Ovary (tissue), 9 donors: ENCODE results near the gene SOCS2. TPM values are rescaled to one million over a fixed set of nuclear protein-coding genes. Genes with fewer than 3 reads are reported as not detected.

Source experiments
- DNase-seq, 5 donors: peaks; one replicate each; pipeline ENCODE4 v3.0.0-alpha.2; 2019 to 2020
- H3K27ac ChIP-seq, 2 donors: fragments of 200-600 bp; one replicate each; pipeline versions ENCODE4 v1.5.1 to v1.8.0; 2019 to 2022
- H3K27me3 ChIP-seq: fragments of 200-600 bp; one replicate; pipeline ENCODE4 v1.8.0; 2022
- H3K36me3 ChIP-seq: fragments of 200-600 bp; sonication (generic); one replicate; pipeline ENCODE4 v1.5.1; 2019
- H3K4me1 ChIP-seq: one replicate; pipeline ENCODE4 v1.8.1; 2013; ENCODE audit warnings: mild to moderate bottlenecking, moderate library complexity; ENCODE audit not compliant: insufficient read depth
- H3K4me3 ChIP-seq: fragments of 200-600 bp; sonication (generic); one replicate; pipeline ENCODE4 v1.5.1; 2017
- H3K9me3 ChIP-seq, 2 donors: fragments of 200-600 bp in 1 of 2; sonication (generic) in 1 of 2; one replicate each; pipeline versions ENCODE4 v1.5.1 to v1.8.1; 2013 to 2019; ENCODE audit warnings: mild to moderate bottlenecking in 1 of 2, moderate library complexity in 1 of 2
- EP300 ChIP-seq: sonication (generic); formaldehyde crosslinking; IDR thresholded peaks from one replicate; pipeline ENCODE4 v1.6.1; 2017; ENCODE audit warnings: antibody characterized with exemption
- POLR2A ChIP-seq: fragments of 450-650 bp; IDR thresholded peaks from one replicate; pipeline ENCODE4 v1.6.1; 2017; ENCODE audit warnings: antibody characterized with exemption, mild to moderate bottlenecking, moderate library complexity
- WGBS, 3 donors: extraction: QIAGEN DNeasy Blood & Tissue Kit in 1 of 3; methylation state at CpG; one replicate each; pipeline versions ENCODE4 v1.1.5 to v1.1.7; 2013 to 2017; 5-methylcytosine and 5-hydroxymethylcytosine counted together
- intact Hi-C, 4 donors: fragments of 100-400 bp; cut with DNase I; formaldehyde crosslinking; loops; one replicate each; pipeline versions ENCODE4 v1.11.0 to v1.15.1; 2022 to 2023
- polyA plus RNA-seq, 2 donors: library from polyadenylated mRNA; stranded (reverse); fragments of 200-250 nt in 1 of 2; fragments of 350-450 nt in 1 of 2; fragmentation: Illumina TruSeq in 1 of 2; extraction: RNeasy Lipid Tissue Mini Kit (QIAGEN cat#74804) in 1 of 2; gene quantifications; one replicate each; pipeline ENCODE4 v1.2.3, GENCODE V29; 2013 to 2014
- total RNA-seq, 7 donors: library from RNA; depleted of rRNA in 2 of 7; stranded (reverse); fragments of >200 nt in 2 of 7; fragmentation: NEBNext Ultra II Directional in 3 of 7; extraction: Animal tissue kit (Norgen Biotek cat#: 25700) in 3 of 7; gene quantifications; one replicate each; pipeline versions ENCODE4 v1.1.0 to v1.2.4, GENCODE V29; 2016 to 2023
- TF ChIP-seq, protein P1 (sequence below), 3 donors: fragments of 450-650 bp in 2 of 3; fragments of 200-600 bp in 1 of 3; IDR thresholded peaks; one replicate each; pipeline versions ENCODE4 v1.5.1 to v1.8.0; 2016 to 2022; ENCODE audit warnings: antibody characterized with exemption in 3 of 3, mild to moderate bottlenecking in 1 of 3
- donor health status: DM: no; HTN: no; CAD: no; lungs with moderate emphysema.
- donor health status: DM: no; HTN: no; CAD: no.
- donor health status: Bipolar disorder and iron deficiency.
- donor health status: DM: yes; HTN: yes; CAD: no.
- donor health status: DM: no; HTN: no; CAD: no.
- donor health status: DM: yes; HTN: yes; CAD: no.

The SOCS2 gene
- total and polyA plus RNA-seq, 9 donors: 10.0 to 67.9 (median 21.0) TPM

DNA sequence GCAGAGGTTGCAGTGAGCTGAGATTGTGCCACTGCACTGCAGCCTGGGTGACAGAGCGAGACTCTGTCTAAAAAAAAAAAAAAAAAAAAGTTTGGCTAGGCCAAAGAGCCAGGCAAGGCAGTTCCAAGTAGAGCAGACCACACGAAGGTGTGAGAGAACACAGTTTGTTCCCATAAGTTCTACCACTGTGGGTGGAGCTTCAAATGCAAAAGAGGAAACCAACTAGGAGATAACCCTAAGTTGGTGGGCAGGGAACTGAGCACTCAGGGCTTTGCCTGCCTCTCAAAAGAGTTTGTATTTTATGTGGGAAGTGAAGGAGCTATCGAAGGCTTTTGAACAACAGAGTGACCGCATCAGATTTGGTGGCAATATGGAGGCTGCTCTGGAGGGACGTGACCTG, 15.1 kb downstream of the SOCS2 start:
- Histone ChIP-seq H3K27me3 (no peaks in the 10 kb centered on the region), H3K36me3 (no peaks in the 10 kb centered on the region), H3K4me3 (no peak overlapping the region), H3K9me3 (no peaks in the 10 kb centered on the region), H3K27ac (no peak overlapping the region), H3K4me1 (no peaks in the 10 kb centered on the region)
- intact Hi-C loops: no loop called here
- 88 to 89% (median 89%) methylated on average over 5 of the region's 5 CpGs for WGBS, 3 donors
- DNase-seq: no peak
- TF ChIP-seq EP300 (no peak), POLR2A (no peak)
- TF ChIP-seq, protein P1, sequence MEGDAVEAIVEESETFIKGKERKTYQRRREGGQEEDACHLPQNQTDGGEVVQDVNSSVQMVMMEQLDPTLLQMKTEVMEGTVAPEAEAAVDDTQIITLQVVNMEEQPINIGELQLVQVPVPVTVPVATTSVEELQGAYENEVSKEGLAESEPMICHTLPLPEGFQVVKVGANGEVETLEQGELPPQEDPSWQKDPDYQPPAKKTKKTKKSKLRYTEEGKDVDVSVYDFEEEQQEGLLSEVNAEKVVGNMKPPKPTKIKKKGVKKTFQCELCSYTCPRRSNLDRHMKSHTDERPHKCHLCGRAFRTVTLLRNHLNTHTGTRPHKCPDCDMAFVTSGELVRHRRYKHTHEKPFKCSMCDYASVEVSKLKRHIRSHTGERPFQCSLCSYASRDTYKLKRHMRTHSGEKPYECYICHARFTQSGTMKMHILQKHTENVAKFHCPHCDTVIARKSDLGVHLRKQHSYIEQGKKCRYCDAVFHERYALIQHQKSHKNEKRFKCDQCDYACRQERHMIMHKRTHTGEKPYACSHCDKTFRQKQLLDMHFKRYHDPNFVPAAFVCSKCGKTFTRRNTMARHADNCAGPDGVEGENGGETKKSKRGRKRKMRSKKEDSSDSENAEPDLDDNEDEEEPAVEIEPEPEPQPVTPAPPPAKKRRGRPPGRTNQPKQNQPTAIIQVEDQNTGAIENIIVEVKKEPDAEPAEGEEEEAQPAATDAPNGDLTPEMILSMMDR (IDR thresholded peaks at IDR 0.05): no peak

GRCh38 chr12:93589081-93589480, 16.6 kb downstream of the SOCS2 start:
- no peak overlapping the region for H3K4me3 ChIP-seq
- no peaks in the 10 kb centered on the region for H3K36me3 ChIP-seq
- TF ChIP-seq POLR2A (no peak), EP300 (no peak)
- TF ChIP-seq, protein P1 (IDR thresholded peaks at IDR 0.05): no peak
- no peaks in the 10 kb centered on the region for H3K4me1 ChIP-seq
- WGBS, 3 donors: 51 to 69% (median 52%) methylated on average over 2 of the region's 2 CpGs
- H3K27me3 ChIP-seq: no peaks in the 10 kb centered on the region
- no peaks in the 10 kb centered on the region for H3K9me3 ChIP-seq
- no peak overlapping the region for H3K27ac ChIP-seq
- intact Hi-C loops: no loop called here
- no peak for DNase-seq

DNA sequence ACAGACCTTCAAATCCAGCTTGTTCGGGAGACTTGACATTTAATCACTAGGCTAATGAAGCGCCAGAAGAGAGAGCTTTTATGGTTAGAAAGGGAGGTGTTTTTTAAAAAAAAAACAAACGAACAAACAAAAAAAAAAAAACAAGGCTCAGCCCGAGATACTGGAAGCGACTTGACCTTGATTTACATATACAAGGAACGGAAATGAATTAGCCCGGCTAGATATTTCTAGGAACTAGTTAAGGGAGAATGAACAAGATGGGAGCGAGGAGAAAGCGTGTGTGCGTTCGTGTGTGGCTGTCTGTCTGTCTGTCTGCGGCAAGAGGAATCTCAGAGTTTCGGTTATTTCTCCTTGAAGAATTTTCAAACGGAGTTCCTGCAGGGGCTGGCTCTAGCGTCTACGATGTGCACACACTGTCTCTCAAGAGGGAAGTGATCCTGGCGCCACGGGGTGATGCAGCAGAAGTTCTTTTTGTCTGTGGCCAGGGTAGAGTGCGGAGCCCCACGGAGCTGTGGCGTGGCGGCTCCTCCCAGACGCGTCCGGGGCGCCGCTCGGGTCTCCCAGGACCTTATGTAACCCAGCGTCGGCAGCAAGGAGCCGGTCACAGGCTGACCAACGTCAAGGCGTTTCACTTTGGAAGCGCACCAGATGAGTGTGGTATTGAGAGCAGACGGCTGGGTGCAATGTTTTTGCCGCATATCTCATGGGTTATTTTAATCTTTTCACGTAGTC, 18.8 kb downstream of the SOCS2 start:
- DNase-seq: peak; percentile 41 to 76 (median 59)
- intact Hi-C loops: no loop called here
- no peaks in the 10 kb centered on the region for H3K27me3 ChIP-seq
- TF ChIP-seq EP300: no peak
- TF ChIP-seq, protein P1 (IDR thresholded peaks at IDR 0.05): no peak
- no peak for TF ChIP-seq POLR2A
- H3K36me3 ChIP-seq: no peaks in the 10 kb centered on the region
- peak overlapping the region; percentile 40 to 43 for H3K27ac ChIP-seq
- 1 to 2% (median 2%) methylated on average over 37 of the region's 37 CpGs for WGBS, 3 donors
- no peaks in the 10 kb centered on the region for H3K4me1 ChIP-seq
- peak overlapping the region; percentile 56 for H3K4me3 ChIP-seq
- no peaks in the 10 kb centered on the region for H3K9me3 ChIP-seq

GRCh38 chr12:93592641-93593406, 20.3 kb downstream of the SOCS2 start:
- no peak overlapping the region for H3K27ac ChIP-seq
- H3K4me1 ChIP-seq: no peaks in the 10 kb centered on the region
- DNase-seq: no peak
- intact Hi-C loops: no loop called here
- no peak overlapping the region for H3K4me3 ChIP-seq
- no peaks in the 10 kb centered on the region for H3K27me3 ChIP-seq
- WGBS, 3 donors: 65 to 75% (median 74%) methylated on average over 6 of the region's 6 CpGs
- H3K36me3 ChIP-seq: no peaks in the 10 kb centered on the region
- TF ChIP-seq, protein P1 (IDR thresholded peaks at IDR 0.05): no peak
- TF ChIP-seq EP300 (no peak), POLR2A (no peak)
- no peaks in the 10 kb centered on the region for H3K9me3 ChIP-seq
